GM23248 (cell line): ENCODE data around the gene ACACA. TPM values are rescaled to one million over a fixed set of nuclear protein-coding genes. Genes with fewer than 3 reads are reported as not detected.

ENCODE experiments used
- DNase-seq: peaks from one replicate; pipeline ENCODE4 v3.0.0-alpha.2; 2015
- H2AFZ ChIP-seq: fragments of 200-600 bp; sonication (generic); 2 replicates; pipeline ENCODE4 v1.6.1; 2016; ENCODE audit warnings: antibody characterized with exemption
- H3F3A ChIP-seq: fragments of 200-600 bp; sonication (generic); 2 replicates; pipeline ENCODE4 v1.6.1; 2016; ENCODE audit warnings: mild to moderate bottlenecking, antibody characterized with exemption, mixed run types; ENCODE audit not compliant: insufficient read depth
- H3K27ac ChIP-seq: fragments of 200-600 bp; sonication (generic); 2 replicates; pipeline ENCODE4 v1.5.1; 2016; ENCODE audit warnings: mild to moderate bottlenecking
- H3K27me3 ChIP-seq: fragments of 200-600 bp; sonication (generic); replicated peaks from 2 replicates; pipeline ENCODE4 v1.6.1; 2016; ENCODE audit warnings: mild to moderate bottlenecking; ENCODE audit not compliant: insufficient read depth
- H3K36me3 ChIP-seq: fragments of 200-600 bp; sonication (generic); 2 replicates; pipeline ENCODE4 v1.6.1; 2016; ENCODE audit warnings: low read depth, mild to moderate bottlenecking
- H3K4me1 ChIP-seq: fragments of 200-600 bp; sonication (generic); 2 replicates; pipeline ENCODE4 v1.6.1; 2016; ENCODE audit warnings: mild to moderate bottlenecking; ENCODE audit not compliant: insufficient read depth
- H3K4me2 ChIP-seq: fragments of 200-600 bp; sonication (generic); one replicate; pipeline ENCODE4 v1.6.1; 2016; ENCODE audit warnings: mild to moderate bottlenecking; ENCODE audit not compliant: unreplicated experiment
- H3K4me3 ChIP-seq: fragments of 200-600 bp; sonication (generic); 2 replicates; pipeline ENCODE4 v1.5.1; 2016; ENCODE audit warnings: mild to moderate bottlenecking
- H3K79me2 ChIP-seq: fragments of 200-600 bp; sonication (generic); 2 replicates; pipeline ENCODE4 v1.6.1; 2016; ENCODE audit warnings: mild to moderate bottlenecking; ENCODE audit not compliant: insufficient read depth
- H3K9ac ChIP-seq: fragments of 200-600 bp; sonication (generic); 2 replicates; pipeline ENCODE4 v1.6.1; 2016; ENCODE audit warnings: mild to moderate bottlenecking
- H3K9me2 ChIP-seq: fragments of 200-600 bp; sonication (generic); 2 replicates; pipeline ENCODE4 v1.6.1; 2016; ENCODE audit warnings: mixed run types, mild to moderate bottlenecking, moderate library complexity; ENCODE audit not compliant: insufficient read depth
- H3K9me3 ChIP-seq: fragments of 200-600 bp; sonication (generic); one replicate; pipeline ENCODE4 v1.6.1; 2017; ENCODE audit warnings: low read depth
- H4K20me1 ChIP-seq: fragments of 200-600 bp; sonication (generic); 2 replicates; pipeline ENCODE4 v1.6.0; 2016; ENCODE audit not compliant: insufficient read depth
- EZH2 ChIP-seq: fragments of 200-600 bp; sonication (generic); IDR thresholded peaks from 2 replicates; pipeline ENCODE4 v1.6.1; 2018; ENCODE audit warnings: antibody characterized with exemption, mild to moderate bottlenecking; ENCODE audit not compliant: insufficient read depth, poor library complexity, severe bottlenecking
- EZH2phosphoT487 ChIP-seq: fragments of 200-600 bp; sonication (generic); IDR thresholded peaks from 2 replicates; pipeline ENCODE4 v1.6.1; 2018; ENCODE audit warnings: antibody characterized with exemption, moderate library complexity, mild to moderate bottlenecking, low read depth; ENCODE audit not compliant: insufficient read depth
- WGBS, 2 experiments: methylation state at CpG; one replicate each; pipeline ENCODE4 v1.1.6; 2015 to 2017; ENCODE audit warnings: low lambda C conversion rate in 2 of 2, low coverage in 1 of 2; ENCODE audit errors: missing lambda C conversion rate in 2 of 2; 5-methylcytosine and 5-hydroxymethylcytosine counted together
- in situ Hi-C: fragments of 300-500 bp; cut with MboI; formaldehyde crosslinking; loops from 2 replicates; pipeline ENCODE4 v1.15.0; 2020
- polyA plus RNA-seq: library from polyadenylated mRNA; unstranded; fragments of >200 nt; fragmentation: Nextera tagmentation; extraction: Ambion mirVana; gene quantifications from 2 replicates; pipeline ENCODE4 v1.2.1, GENCODE V29; 2016
- total RNA-seq: library from RNA; depleted of rRNA; stranded (reverse); fragments of >200 nt; shearing (Covaris generic); gene quantifications from 2 replicates; pipeline ENCODE4 v1.2.3, GENCODE V29; 2014

ACACA gene
- total and polyA plus RNA-seq, 2 experiments from 2014 or later, result 10.2 to 21.9 TPM

DNA sequence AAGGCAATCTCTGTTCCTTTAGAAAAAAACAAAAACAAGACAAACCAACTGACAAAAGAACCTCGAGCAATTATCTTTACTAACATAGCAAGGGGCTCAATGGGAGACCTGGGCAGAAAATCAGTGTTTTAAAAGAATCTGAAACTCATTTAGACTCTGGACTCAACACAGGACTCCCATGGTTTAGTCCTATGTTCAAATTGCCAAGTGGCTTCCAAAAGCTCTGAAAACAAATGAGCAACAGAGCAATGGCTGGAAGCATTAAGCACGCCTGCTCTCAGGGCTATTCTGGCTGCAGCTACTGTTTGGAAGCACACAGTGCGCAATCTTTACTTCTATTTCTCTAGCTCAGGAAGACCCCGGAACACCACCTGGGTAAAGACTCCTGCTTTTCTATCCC is 295.9 kb downstream of the ACACA start:
- peaks cover 10% of the 10 kb centered on the region for H3K4me1 ChIP-seq
- no peaks in the 10 kb centered on the region for H3K9me2 ChIP-seq
- no peaks in the 10 kb centered on the region for H4K20me1 ChIP-seq
- no peaks in the 10 kb centered on the region for H3K9me3 ChIP-seq
- 96% methylated on average over 4 of the region's 4 CpGs for WGBS, 2 experiments
- TF ChIP-seq EZH2phosphoT487 (no peak), EZH2 (no peak)
- no peak overlapping the region for H3K9ac ChIP-seq
- in situ Hi-C loops, result no loop called here
- H3K4me2 ChIP-seq, result no peak overlapping the region
- H3K27me3 ChIP-seq, result no peaks in the 10 kb centered on the region
- no peak for DNase-seq
- no peaks in the 10 kb centered on the region for H3F3A ChIP-seq
- no peaks in the 10 kb centered on the region for H3K79me2 ChIP-seq
- H2AFZ ChIP-seq, result no peak overlapping the region
- no peak overlapping the region for H3K4me3 ChIP-seq
- H3K27ac ChIP-seq, result no peak overlapping the region
- H3K36me3 ChIP-seq, result peaks cover 13% of the 10 kb centered on the region; the same call in 1 of the 2 replicates

DNA sequence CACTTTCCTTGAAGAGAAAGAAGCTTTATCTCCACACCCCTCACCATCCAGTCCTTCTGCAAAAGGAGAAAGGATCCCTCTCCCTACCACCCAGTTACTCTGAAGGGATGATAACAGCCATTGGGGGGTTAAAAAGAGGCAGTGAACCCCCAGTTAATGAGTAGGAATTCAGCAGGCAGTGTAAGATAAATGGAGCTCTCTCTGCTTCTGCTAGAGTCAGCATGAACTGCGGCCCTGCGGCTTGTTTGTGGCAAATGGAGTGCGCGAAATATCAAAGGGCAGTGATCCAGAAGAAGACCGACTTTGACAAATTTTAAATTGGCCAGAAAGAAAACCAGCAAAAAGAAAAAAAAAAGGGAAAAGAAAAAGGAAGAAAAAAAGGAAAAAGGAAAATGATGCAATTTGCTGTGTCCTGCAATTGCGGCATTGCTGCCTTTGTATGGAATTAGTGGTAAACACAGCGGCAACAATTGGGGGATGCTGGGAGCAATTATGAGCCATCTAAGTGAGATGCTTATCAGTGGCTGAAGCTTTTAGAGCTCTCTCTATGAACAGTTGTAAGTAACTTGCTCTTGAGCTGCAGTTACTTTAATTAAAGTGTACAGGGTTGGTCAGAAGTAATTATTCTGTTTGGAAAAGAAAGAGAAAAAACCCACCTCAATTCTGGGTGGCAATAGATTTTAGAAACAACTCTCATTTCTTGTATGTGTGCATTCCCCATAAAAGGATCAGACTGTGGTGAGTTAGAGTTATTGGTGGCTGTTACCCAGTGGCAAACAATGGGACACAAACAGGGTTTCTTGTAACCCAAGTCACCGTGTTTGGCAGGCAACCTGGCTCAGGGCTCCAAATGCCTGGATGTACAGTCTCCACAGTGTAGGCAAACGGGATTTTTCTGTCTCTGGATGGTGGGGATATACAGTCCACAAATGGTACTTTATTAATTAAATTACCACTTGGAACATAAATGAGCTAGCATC is 296.6 kb downstream of the ACACA start:
- Histone ChIP-seq H3K4me3 (no peak overlapping the region), H3K9ac (no peak overlapping the region), H3K9me3 (no peaks in the 10 kb centered on the region), H3K9me2 (no peaks in the 10 kb centered on the region), H3F3A (no peaks in the 10 kb centered on the region), H3K4me2 (no peak overlapping the region), H3K27ac (no peak overlapping the region), H4K20me1 (no peaks in the 10 kb centered on the region), H2AFZ (no peak overlapping the region), H3K27me3 (no peaks in the 10 kb centered on the region), H3K4me1 (peaks cover 10% of the 10 kb centered on the region), H3K36me3 (peaks cover 13% of the 10 kb centered on the region; the same call in 1 of the 2 replicates), H3K79me2 (no peaks in the 10 kb centered on the region)
- no peak for TF ChIP-seq EZH2
- TF ChIP-seq EZH2phosphoT487, result no peak
- 84 to 93% methylated on average over 9 of the region's 9 CpGs for WGBS, 2 experiments
- in situ Hi-C loops, result no loop called here
- no peak for DNase-seq

DNA sequence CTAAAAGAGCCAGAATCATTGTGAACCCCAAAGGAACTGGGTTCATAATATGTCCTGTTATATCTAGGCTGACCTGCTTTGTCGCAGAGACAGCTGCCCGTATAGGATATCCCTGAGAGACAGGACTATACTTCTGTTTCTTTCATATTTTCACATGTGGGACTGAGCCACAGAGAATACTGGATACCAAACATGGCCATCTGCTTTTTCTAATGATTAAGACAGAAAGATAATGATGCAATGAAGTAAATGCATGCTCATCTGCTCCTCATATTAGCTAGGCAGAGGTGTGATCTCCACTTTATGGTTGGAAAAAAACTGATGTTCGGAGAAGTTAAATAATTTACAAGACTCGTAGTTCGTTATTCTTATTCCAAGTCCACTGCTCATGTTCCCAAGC is 297.5 kb downstream of the ACACA start:
- no peak overlapping the region for H2AFZ ChIP-seq
- no peaks in the 10 kb centered on the region for H3K79me2 ChIP-seq
- no peaks in the 10 kb centered on the region for H3K9me3 ChIP-seq
- DNase-seq, result no peak
- H3K4me3 ChIP-seq, result no peak overlapping the region
- in situ Hi-C loops, result no loop called here
- H3K4me2 ChIP-seq, result no peak overlapping the region
- H3K4me1 ChIP-seq, result peaks cover 10% of the 10 kb centered on the region
- no peaks in the 10 kb centered on the region for H3K9me2 ChIP-seq
- H4K20me1 ChIP-seq, result no peaks in the 10 kb centered on the region
- H3K9ac ChIP-seq, result no peak overlapping the region
- H3K27ac ChIP-seq, result no peak overlapping the region
- peaks cover 13% of the 10 kb centered on the region; the same call in 1 of the 2 replicates for H3K36me3 ChIP-seq
- TF ChIP-seq EZH2phosphoT487 (no peak), EZH2 (no peak)
- no peaks in the 10 kb centered on the region for H3K27me3 ChIP-seq
- H3F3A ChIP-seq, result no peaks in the 10 kb centered on the region
- 91 to 94% methylated on average over 5 of the region's 5 CpGs for WGBS, 2 experiments

DNA sequence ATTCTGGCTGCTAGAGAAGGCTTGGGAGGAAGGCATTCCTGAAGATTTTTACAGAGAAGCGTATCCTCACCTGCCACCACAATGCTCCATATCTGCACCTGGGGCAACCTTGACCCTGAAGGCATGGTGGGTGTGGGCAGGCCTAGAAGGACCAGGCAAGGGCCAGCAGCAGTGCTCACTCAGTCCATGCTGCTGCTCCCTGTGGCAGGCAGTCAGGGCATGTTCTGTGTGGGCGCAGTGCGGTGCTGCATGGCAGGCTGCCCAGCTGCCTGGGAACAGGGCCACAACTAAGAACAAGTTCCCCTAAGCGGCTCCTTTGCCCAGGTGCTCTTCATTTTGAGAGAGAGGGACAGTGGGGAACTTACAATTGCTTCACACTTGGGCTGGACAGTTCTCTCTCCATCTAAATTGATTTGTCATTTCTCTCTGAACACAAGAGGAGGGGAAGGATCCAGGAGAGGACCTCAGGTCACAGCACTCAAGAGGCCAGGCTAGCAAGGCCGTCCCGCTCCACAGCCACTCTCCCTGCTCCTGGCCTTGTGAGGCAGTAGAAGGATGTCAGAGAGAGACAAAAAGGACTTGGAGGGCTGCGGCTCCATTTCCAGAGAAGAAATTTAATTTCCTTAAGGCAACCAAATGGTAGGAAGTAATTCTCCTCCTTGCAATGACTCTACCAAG is 299.1 kb downstream of the ACACA start:
- Histone ChIP-seq H3K4me3 (no peak overlapping the region), H3K9ac (no peak overlapping the region), H3K4me1 (peaks cover 10% of the 10 kb centered on the region), H3K36me3 (peaks cover 13% of the 10 kb centered on the region; the same call in 1 of the 2 replicates), H3K27ac (no peak overlapping the region), H4K20me1 (no peaks in the 10 kb centered on the region), H3K4me2 (no peak overlapping the region), H3K27me3 (no peaks in the 10 kb centered on the region), H3K9me2 (no peaks in the 10 kb centered on the region), H3K79me2 (no peaks in the 10 kb centered on the region), H2AFZ (no peak overlapping the region), H3F3A (no peaks in the 10 kb centered on the region), H3K9me3 (no peaks in the 10 kb centered on the region)
- in situ Hi-C loops, result no loop called here
- TF ChIP-seq EZH2phosphoT487, result no peak
- TF ChIP-seq EZH2, result no peak
- peak; percentile 57 for DNase-seq
- WGBS, 2 experiments, result 78 to 83% methylated on average over 7 of the region's 7 CpGs
